Stimulated activated CD8-positive, alpha-beta memory T cell treated with anti-CD3 and anti-CD28 coated beads, Interleukin-15, amount 100 ng/mL, for 1 hour (primary cell): ENCODE results near the gene KCTD15.

Experiments used
- DNase-seq: peaks from one replicate; pipeline ENCODE4 v3.0.0-alpha.2; 2020; ENCODE audit warnings: low read depth

The KCTD15 gene

GRCh38 chr19:33797802-33798671 lies 1.4 kb downstream of the KCTD15 start:
- DNase-seq, result no peak

- DNase-seq, result no peak
Observed at GRCh38 chr19:33798681-33799111, 2.0 kb downstream of the KCTD15 start.

GRCh38 chr19:33799476-33799875 lies 2.8 kb downstream of the KCTD15 start:
- DNase-seq, result no peak

- DNase-seq, result no peak
Observed at GRCh38 chr19:33800012-33800680, 3.5 kb downstream of the KCTD15 start.

GRCh38 chr19:33801411-33801810 lies 4.7 kb downstream of the KCTD15 start:
- DNase-seq, result no peak

- no peak for DNase-seq
Observed at GRCh38 chr19:33802001-33802400, 5.3 kb downstream of the KCTD15 start.

GRCh38 chr19:33802801-33803200 lies 6.1 kb downstream of the KCTD15 start:
- DNase-seq, result no peak

- no peak for DNase-seq
Observed at GRCh38 chr19:33803383-33803782, 6.7 kb downstream of the KCTD15 start.

GRCh38 chr19:33804021-33804799 lies 7.5 kb downstream of the KCTD15 start:
- no peak for DNase-seq

GRCh38 chr19:33805313-33805712 lies 8.6 kb downstream of the KCTD15 start:
- DNase-seq, result no peak

GRCh38 chr19:33805840-33806433 lies 9.3 kb downstream of the KCTD15 start:
- DNase-seq, result no peak

- no peak for DNase-seq
Observed at GRCh38 chr19:33806434-33806881, 9.8 kb downstream of the KCTD15 start.

GRCh38 chr19:33808399-33808798 lies 11.7 kb downstream of the KCTD15 start:
- DNase-seq, result no peak

GRCh38 chr19:33809960-33810359 lies 13.3 kb downstream of the KCTD15 start:
- DNase-seq, result no peak

GRCh38 chr19:33810821-33811220 lies 14.2 kb downstream of the KCTD15 start:
- DNase-seq, result no peak

GRCh38 chr19:33811246-33811645 lies 14.6 kb downstream of the KCTD15 start:
- DNase-seq, result no peak

GRCh38 chr19:33811736-33812387 lies 15.2 kb downstream of the KCTD15 start:
- no peak for DNase-seq

- DNase-seq, result no peak
Observed at GRCh38 chr19:33812388-33813330, 16.0 kb downstream of the KCTD15 start.

- DNase-seq, result no peak
Observed at GRCh38 chr19:33813391-33814101, 16.9 kb downstream of the KCTD15 start.
